ENCODE measurements around the gene MFNG.
A peak's percentile ranks its signal among the peaks of the same experiment; 100 is the strongest.

The MFNG gene

GRCh38 chr22:37419370-37419968, 66.7 kb downstream of the MFNG start:
- peaks cover 28% of the 10 kb centered on the region for H3K4me1 Mint-ChIP-seq
- no peaks in the 10 kb centered on the region for H3K36me3 Mint-ChIP-seq
- H3K9me3 Mint-ChIP-seq = no peaks in the 10 kb centered on the region
- peak overlapping the region; percentile 35 for H3K4me3 Mint-ChIP-seq
- CTCF ChIA-PET = no interaction called here
- no peak overlapping the region for H3K27ac Mint-ChIP-seq
- peaks cover 97% of the 10 kb centered on the region for H3K27me3 Mint-ChIP-seq
- no peak for DNase-seq

All from activated naive CD4-positive, alpha-beta T cell treated with anti-CD3 and anti-CD28 coated beads, Interleukin-2, amount 10 ng/mL, durations not matched to agents 7 days and 5 days (primary cell).